RWPE1 (cell line): ENCODE results near the gene SNRPB2.

Experiments used
- CTCF ChIA-PET: fragments of 350-600 bp; sonication (Branson Sonifier 250); formaldehyde crosslinking; extraction: SDS; loops from one replicate; lab custom pipeline; 2021; lab: Yijun Ruan, JAX
- POLR2A ChIA-PET: fragments of 400-600 bp; formaldehyde crosslinking; extraction: SDS; loops from one replicate; lab custom pipeline; 2020; ENCODE audit warnings: antibody characterized with exemption; ENCODE audit not compliant: low non-redundant PET; lab: Yijun Ruan, JAX
- DNase-seq: peaks from one replicate; pipeline ENCODE4 v3.0.0; 2012; ENCODE audit warnings: low spot score
- H3K27ac ChIP-seq: fragments of 450-650 bp; 2 replicates; pipeline ENCODE4 v1.5.1; 2017
- CTCF ChIP-seq: fragments of 450-650 bp; conservative IDR thresholded peaks from 2 replicates; pipeline ENCODE4 v1.5.1; 2017; ENCODE audit warnings: low read depth, mild to moderate bottlenecking

Gene SNRPB2

GRCh38 chr20:16752901-16753300, 23.1 kb downstream of the SNRPB2 start:
- no peak for DNase-seq
- ChIA-PET CTCF (no interaction called here), POLR2A (no interaction called here)
- no peak overlapping the region for H3K27ac ChIP-seq
- TF ChIP-seq CTCF = no peak

GRCh38 chr20:16758454-16759180, 28.8 kb downstream of the SNRPB2 start:
- CTCF ChIA-PET = no interaction called here
- POLR2A ChIA-PET = no interaction called here
- H3K27ac ChIP-seq = no peak overlapping the region
- no peak for TF ChIP-seq CTCF
- no peak for DNase-seq

- no peak for DNase-seq
- ChIA-PET CTCF (no interaction called here), POLR2A (no interaction called here)
- no peak for TF ChIP-seq CTCF
- no peak overlapping the region for H3K27ac ChIP-seq
Observed at GRCh38 chr20:16759181-16759563, 29.3 kb downstream of the SNRPB2 start.

- DNase-seq = no peak
- CTCF ChIA-PET = interaction anchor here (0.6 to 1.6 kb wide), 5 partner anchors 9 to 805 kb away, joined by 3 to 8 read pairs (median 4); no protein-coding TSS in a partner anchor
- H3K27ac ChIP-seq = no peak overlapping the region
- POLR2A ChIA-PET = interaction anchor here (0.5 kb wide), 1 partner anchor 247 kb away, joined by 4 read pairs; no protein-coding TSS in a partner anchor
- no peak for TF ChIP-seq CTCF
Observed at GRCh38 chr20:16760431-16761304, 30.8 kb downstream of the SNRPB2 start.

- peak; percentile 71 for DNase-seq
- ChIA-PET CTCF (interaction anchor here (0.6 to 1.6 kb wide), 6 partner anchors 10 to 805 kb away, joined by 3 to 8 read pairs (median 4); no protein-coding TSS in a partner anchor), POLR2A (no interaction called here)
- no peak overlapping the region for H3K27ac ChIP-seq
- peak; percentile 85 for TF ChIP-seq CTCF
Observed at GRCh38 chr20:16761305-16761829, 31.5 kb downstream of the SNRPB2 start.

- H3K27ac ChIP-seq = no peak overlapping the region
- CTCF ChIA-PET = no interaction called here
- no peak for TF ChIP-seq CTCF
- no peak for DNase-seq
- POLR2A ChIA-PET = no interaction called here
Observed at GRCh38 chr20:16764560-16764959, 34.7 kb downstream of the SNRPB2 start.
